HCT116 (cell line): ENCODE data around the gene CNOT10. TPM values are rescaled to one million over a fixed set of nuclear protein-coding genes. Genes with fewer than 3 reads are reported as not detected.

Source experiments
- ATAC-seq: fragments of 200-7000 bp; cut with Tn5 transposase; 2 replicates; pipeline ENCODE4 v1.9.1; 2020; ENCODE audit warnings: mild to moderate bottlenecking, moderate library complexity
- BruUV-seq: library from RNA; stranded (reverse); fragments of 400-500 nt; replicated peaks from 2 replicates; lab custom pipeline; 2021; lab: Mats Ljungman, UMichigan
- CTCF ChIA-PET: fragments of 300-600 bp; sonication (Branson Sonifier 250); formaldehyde crosslinking; loops from one replicate; lab custom pipeline; 2021; ENCODE audit warnings: antibody characterized with exemption; lab: Charles Lee
- POLR2A ChIA-PET: fragments of 300-600, 350-600 bp; sonication (Branson Sonifier 250); formaldehyde crosslinking; loops from one replicate; lab custom pipeline; 2021; ENCODE audit warnings: antibody characterized with exemption; lab: Charles Lee
- RAD21 ChIA-PET, 2 experiments: fragments of 300-600 bp; sonication (Branson Sonifier 250); formaldehyde crosslinking; loops; one replicate each; lab custom pipeline; 2023; ENCODE audit warnings: low total read pairs in 2 of 2; ENCODE audit not compliant: uncharacterized antibody in 2 of 2, unreplicated experiment in 2 of 2, low non-redundant PET in 1 of 2; lab: Charles Lee
- DNase-seq: peaks from one replicate; pipeline ENCODE4 v3.0.0-alpha.2; 2010; ENCODE audit warnings: low read depth, low spot score
- H2AFZ ChIP-seq: fragments of 200-600 bp; shearing (Covaris generic), sonication (generic); 2 replicates; pipeline ENCODE4 v1.6.1; 2017; ENCODE audit warnings: low read depth, mixed run types, mixed read lengths, antibody characterized with exemption, low read length; ENCODE audit not compliant: poor library complexity, severe bottlenecking
- H3K27ac ChIP-seq: 2 replicates; pipeline ENCODE4 v1.5.1; 2012; ENCODE audit warnings: low read depth, low read length
- H3K27me3 ChIP-seq: fragments of 200-600 bp; sonication (generic); 2 replicates; pipeline ENCODE4 v1.6.1; 2016; ENCODE audit warnings: mixed run types, low read length, mixed read lengths; ENCODE audit not compliant: insufficient read depth
- H3K36me3 ChIP-seq, 2 experiments: fragments of 200-500 bp in 1 of 2; fragments of 200-600 bp in 1 of 2; sonication (Bioruptor generic) in 1 of 2; sonication (generic) in 1 of 2; 2 replicates each; pipeline versions ENCODE4 v1.5.1 to v1.6.1; 2014 to 2016; ENCODE audit warnings: low read length in 2 of 2, inconsistent platforms in 1 of 2, mixed read lengths in 1 of 2, mixed run types in 1 of 2; ENCODE audit not compliant: insufficient read depth in 2 of 2, control insufficient read depth in 1 of 2
- H3K4me1 ChIP-seq, 2 experiments: fragments of 200-600 bp in 1 of 2; sonication (generic) in 1 of 2; 2 replicates each; pipeline versions ENCODE4 v1.5.1 to v1.6.1; 2012 to 2017; ENCODE audit warnings: low read length in 2 of 2, inconsistent platforms in 1 of 2, mild to moderate bottlenecking in 1 of 2, mixed read lengths in 1 of 2, mixed run types in 1 of 2, moderate library complexity in 1 of 2; ENCODE audit not compliant: insufficient read depth in 2 of 2, control insufficient read depth in 1 of 2
- H3K4me2 ChIP-seq: fragments of 200-600 bp; sonication (generic); 2 replicates; pipeline ENCODE4 v1.6.1; 2017; ENCODE audit warnings: mixed run types, low read length, mixed read lengths
- H3K4me3 ChIP-seq, 2 experiments: fragments of 200-600 bp in 1 of 2; sonication (generic) in 1 of 2; replicated peaks in 1 of 2; 2 replicates each; pipeline ENCODE4 v1.5.1; 2011 to 2016; ENCODE audit warnings: low read length in 2 of 2, control low read depth in 1 of 2, low read depth in 1 of 2, mild to moderate bottlenecking in 1 of 2, mixed read lengths in 1 of 2, mixed run types in 1 of 2
- H3K79me2 ChIP-seq: fragments of 200-600 bp; sonication (generic); 2 replicates; pipeline ENCODE4 v1.6.1; 2017; ENCODE audit warnings: mild to moderate bottlenecking, mixed run types, low read length, moderate library complexity, mixed read lengths; ENCODE audit not compliant: insufficient read depth
- H3K9ac ChIP-seq: fragments of 200-600 bp; sonication (generic); 2 replicates; pipeline ENCODE4 v1.6.1; 2016; ENCODE audit warnings: low read length, mixed read lengths
- H3K9me2 ChIP-seq: fragments of 200-600 bp; sonication (generic), shearing (Covaris generic); 2 replicates; pipeline ENCODE4 v1.6.1; 2017; ENCODE audit warnings: mixed run types, mild to moderate bottlenecking, moderate library complexity; ENCODE audit not compliant: insufficient read depth
- H3K9me3 ChIP-seq, 2 experiments: fragments of 200-500 bp in 1 of 2; fragments of 200-600 bp in 1 of 2; sonication (Bioruptor generic) in 1 of 2; sonication (generic) in 1 of 2; 2 replicates each; pipeline ENCODE4 v1.6.1; 2014 to 2017; ENCODE audit warnings: low read length in 2 of 2, mixed read lengths in 2 of 2, inconsistent platforms in 1 of 2, low read depth in 1 of 2, mild to moderate bottlenecking in 1 of 2, mixed run types in 1 of 2, moderate library complexity in 1 of 2; ENCODE audit not compliant: control insufficient read depth in 1 of 2, insufficient read depth in 1 of 2
- H4K20me1 ChIP-seq: fragments of 200-600 bp; sonication (generic), shearing (Covaris generic); 2 replicates; pipeline ENCODE4 v1.6.1; 2017; ENCODE audit warnings: mixed run types, mild to moderate bottlenecking, moderate library complexity; ENCODE audit not compliant: insufficient read depth
- EZH2phosphoT487 ChIP-seq: fragments of 200-600 bp; IDR thresholded peaks from 2 replicates; pipeline ENCODE4 v1.6.1; 2018; ENCODE audit warnings: antibody characterized with exemption, borderline replicate concordance
- FOSL1 ChIP-seq: IDR thresholded peaks from 2 replicates; pipeline ENCODE4 v1.6.1; 2012; ENCODE audit warnings: low read depth
- JUND ChIP-seq: IDR thresholded peaks from 2 replicates; pipeline ENCODE4 v1.6.1; 2012
- POLR2A ChIP-seq: IDR thresholded peaks from 2 replicates; pipeline ENCODE4 v1.7.0; 2011; ENCODE audit warnings: borderline replicate concordance; ENCODE audit not compliant: insufficient read depth, insufficient read length; ENCODE audit errors: extremely low read depth
- SP1 ChIP-seq: IDR thresholded peaks from 2 replicates; pipeline ENCODE4 v1.6.1; 2012; ENCODE audit warnings: low read depth
- TCF7L2 ChIP-seq: IDR thresholded peaks from 2 replicates; pipeline ENCODE4 v1.7.0; 2011; ENCODE audit warnings: borderline replicate concordance, inconsistent platforms; ENCODE audit not compliant: insufficient read depth, insufficient read length; ENCODE audit errors: extremely low read depth
- ZFX ChIP-seq: fragments of 450-650 bp; IDR thresholded peaks from 2 replicates; pipeline ENCODE4 v1.6.1; 2017
- ZNF274 ChIP-seq: fragments of 200-500 bp; sonication (Bioruptor generic); IDR thresholded peaks from 2 replicates; pipeline ENCODE4 v1.6.1; 2014; ENCODE audit warnings: mild to moderate bottlenecking, low read depth, low read length, inconsistent platforms
- intact Hi-C: fragments of 100-400 bp; cut with micrococcal nuclease; formaldehyde crosslinking; loops from 2 replicates; pipeline ENCODE4 v1.10.0; 2022
- total RNA-seq: library from RNA; stranded (reverse); gene quantifications from one replicate; pipeline ENCODE4 v1.2.1, GENCODE V29; 2021; ENCODE audit not compliant: unreplicated experiment
- TF ChIP-seq, protein P1 (sequence below), 3 experiments: fragments of 200-600 bp in 1 of 3; sonication (generic) in 1 of 3; IDR thresholded peaks in 2 of 3; conservative IDR thresholded peaks in 1 of 3; 2 replicates each; pipeline ENCODE4 v1.5.1; 2012 to 2017; ENCODE audit warnings: low read depth in 2 of 3, low read length in 2 of 3, antibody characterized with exemption in 1 of 3, borderline replicate concordance in 1 of 3, control low read depth in 1 of 3, mild to moderate bottlenecking in 1 of 3, mixed read lengths in 1 of 3, mixed run types in 1 of 3, moderate library complexity in 1 of 3; ENCODE audit not compliant: insufficient read depth in 1 of 3
- TF ChIP-seq, protein P2 (sequence below): IDR thresholded peaks from 2 replicates; pipeline ENCODE4 v1.6.1; 2012; ENCODE audit warnings: low read depth
- TF ChIP-seq, protein P3 (sequence below): IDR thresholded peaks from 2 replicates; pipeline ENCODE4 v1.6.1; 2011; ENCODE audit warnings: mild to moderate bottlenecking, low read length, moderate library complexity; ENCODE audit not compliant: insufficient replicate concordance; ENCODE audit errors: extremely low read depth
- TF ChIP-seq, protein P4 (sequence below): IDR thresholded peaks from 2 replicates; pipeline ENCODE4 v1.6.1; 2012

Gene CNOT10
- total RNA-seq, 1 experiment from 2014 or later, result 47.4 TPM

DNA sequence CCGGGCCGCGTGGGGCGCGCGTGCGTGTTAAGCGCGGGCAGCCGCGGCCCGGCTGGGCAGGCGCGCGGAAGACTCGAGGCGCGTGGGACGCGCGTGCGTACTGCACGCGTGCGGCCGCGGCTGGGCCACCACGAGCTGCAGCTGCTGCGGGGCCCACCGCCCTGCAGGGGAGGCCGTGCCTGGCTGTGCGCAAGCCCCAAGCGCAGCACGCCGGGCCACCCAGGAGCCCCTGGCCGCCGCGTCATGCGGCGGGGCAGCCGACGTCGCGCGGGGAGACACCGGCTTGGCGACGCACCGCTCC lies 132.2 kb downstream of the CNOT10 start:
- Histone ChIP-seq H3K4me3 (no peak overlapping the region), H3K27me3 (no peaks in the 10 kb centered on the region), H3K79me2 (no peaks in the 10 kb centered on the region), H3K9me3 (no peaks in the 10 kb centered on the region), H4K20me1 (no peaks in the 10 kb centered on the region), H3K27ac (no peak overlapping the region), H3K4me2 (no peak overlapping the region), H3K36me3 (no peaks in the 10 kb centered on the region), H2AFZ (no peak overlapping the region), H3K4me1 (no peaks in the 10 kb centered on the region), H3K9ac (no peak overlapping the region), H3K9me2 (no peaks in the 10 kb centered on the region)
- BruUV-seq, result no TSS peak
- ChIA-PET POLR2A (no interaction called here), RAD21 (no interaction called here), CTCF (no interaction called here)
- no peak for TF ChIP-seq FOSL1
- TF ChIP-seq, protein P1, sequence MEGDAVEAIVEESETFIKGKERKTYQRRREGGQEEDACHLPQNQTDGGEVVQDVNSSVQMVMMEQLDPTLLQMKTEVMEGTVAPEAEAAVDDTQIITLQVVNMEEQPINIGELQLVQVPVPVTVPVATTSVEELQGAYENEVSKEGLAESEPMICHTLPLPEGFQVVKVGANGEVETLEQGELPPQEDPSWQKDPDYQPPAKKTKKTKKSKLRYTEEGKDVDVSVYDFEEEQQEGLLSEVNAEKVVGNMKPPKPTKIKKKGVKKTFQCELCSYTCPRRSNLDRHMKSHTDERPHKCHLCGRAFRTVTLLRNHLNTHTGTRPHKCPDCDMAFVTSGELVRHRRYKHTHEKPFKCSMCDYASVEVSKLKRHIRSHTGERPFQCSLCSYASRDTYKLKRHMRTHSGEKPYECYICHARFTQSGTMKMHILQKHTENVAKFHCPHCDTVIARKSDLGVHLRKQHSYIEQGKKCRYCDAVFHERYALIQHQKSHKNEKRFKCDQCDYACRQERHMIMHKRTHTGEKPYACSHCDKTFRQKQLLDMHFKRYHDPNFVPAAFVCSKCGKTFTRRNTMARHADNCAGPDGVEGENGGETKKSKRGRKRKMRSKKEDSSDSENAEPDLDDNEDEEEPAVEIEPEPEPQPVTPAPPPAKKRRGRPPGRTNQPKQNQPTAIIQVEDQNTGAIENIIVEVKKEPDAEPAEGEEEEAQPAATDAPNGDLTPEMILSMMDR (IDR thresholded peaks at IDR 0.05 in 2 of 3, conservative IDR thresholded peaks at IDR 0.05 in 1 of 3; ENCODE audit: borderline replicate concordance in 1 of 3, insufficient read depth in 1 of 3, low read depth in 2 of 3, low read length in 2 of 3), result no peak
- TF ChIP-seq, protein P2, sequence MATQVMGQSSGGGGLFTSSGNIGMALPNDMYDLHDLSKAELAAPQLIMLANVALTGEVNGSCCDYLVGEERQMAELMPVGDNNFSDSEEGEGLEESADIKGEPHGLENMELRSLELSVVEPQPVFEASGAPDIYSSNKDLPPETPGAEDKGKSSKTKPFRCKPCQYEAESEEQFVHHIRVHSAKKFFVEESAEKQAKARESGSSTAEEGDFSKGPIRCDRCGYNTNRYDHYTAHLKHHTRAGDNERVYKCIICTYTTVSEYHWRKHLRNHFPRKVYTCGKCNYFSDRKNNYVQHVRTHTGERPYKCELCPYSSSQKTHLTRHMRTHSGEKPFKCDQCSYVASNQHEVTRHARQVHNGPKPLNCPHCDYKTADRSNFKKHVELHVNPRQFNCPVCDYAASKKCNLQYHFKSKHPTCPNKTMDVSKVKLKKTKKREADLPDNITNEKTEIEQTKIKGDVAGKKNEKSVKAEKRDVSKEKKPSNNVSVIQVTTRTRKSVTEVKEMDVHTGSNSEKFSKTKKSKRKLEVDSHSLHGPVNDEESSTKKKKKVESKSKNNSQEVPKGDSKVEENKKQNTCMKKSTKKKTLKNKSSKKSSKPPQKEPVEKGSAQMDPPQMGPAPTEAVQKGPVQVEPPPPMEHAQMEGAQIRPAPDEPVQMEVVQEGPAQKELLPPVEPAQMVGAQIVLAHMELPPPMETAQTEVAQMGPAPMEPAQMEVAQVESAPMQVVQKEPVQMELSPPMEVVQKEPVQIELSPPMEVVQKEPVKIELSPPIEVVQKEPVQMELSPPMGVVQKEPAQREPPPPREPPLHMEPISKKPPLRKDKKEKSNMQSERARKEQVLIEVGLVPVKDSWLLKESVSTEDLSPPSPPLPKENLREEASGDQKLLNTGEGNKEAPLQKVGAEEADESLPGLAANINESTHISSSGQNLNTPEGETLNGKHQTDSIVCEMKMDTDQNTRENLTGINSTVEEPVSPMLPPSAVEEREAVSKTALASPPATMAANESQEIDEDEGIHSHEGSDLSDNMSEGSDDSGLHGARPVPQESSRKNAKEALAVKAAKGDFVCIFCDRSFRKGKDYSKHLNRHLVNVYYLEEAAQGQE, result no peak
- TF ChIP-seq JUND, result no peak
- TF ChIP-seq ZFX, result no peak
- no peak for TF ChIP-seq POLR2A
- TF ChIP-seq, protein P3, sequence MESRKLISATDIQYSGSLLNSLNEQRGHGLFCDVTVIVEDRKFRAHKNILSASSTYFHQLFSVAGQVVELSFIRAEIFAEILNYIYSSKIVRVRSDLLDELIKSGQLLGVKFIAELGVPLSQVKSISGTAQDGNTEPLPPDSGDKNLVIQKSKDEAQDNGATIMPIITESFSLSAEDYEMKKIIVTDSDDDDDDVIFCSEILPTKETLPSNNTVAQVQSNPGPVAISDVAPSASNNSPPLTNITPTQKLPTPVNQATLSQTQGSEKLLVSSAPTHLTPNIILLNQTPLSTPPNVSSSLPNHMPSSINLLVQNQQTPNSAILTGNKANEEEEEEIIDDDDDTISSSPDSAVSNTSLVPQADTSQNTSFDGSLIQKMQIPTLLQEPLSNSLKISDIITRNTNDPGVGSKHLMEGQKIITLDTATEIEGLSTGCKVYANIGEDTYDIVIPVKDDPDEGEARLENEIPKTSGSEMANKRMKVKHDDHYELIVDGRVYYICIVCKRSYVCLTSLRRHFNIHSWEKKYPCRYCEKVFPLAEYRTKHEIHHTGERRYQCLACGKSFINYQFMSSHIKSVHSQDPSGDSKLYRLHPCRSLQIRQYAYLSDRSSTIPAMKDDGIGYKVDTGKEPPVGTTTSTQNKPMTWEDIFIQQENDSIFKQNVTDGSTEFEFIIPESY, result no peak
- TF ChIP-seq ZNF274, result no peak
- TF ChIP-seq TCF7L2, result no peak
- TF ChIP-seq, protein P4, sequence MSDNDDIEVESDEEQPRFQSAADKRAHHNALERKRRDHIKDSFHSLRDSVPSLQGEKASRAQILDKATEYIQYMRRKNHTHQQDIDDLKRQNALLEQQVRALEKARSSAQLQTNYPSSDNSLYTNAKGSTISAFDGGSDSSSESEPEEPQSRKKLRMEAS, result no peak
- TF ChIP-seq SP1, result no peak
- no peak for TF ChIP-seq EZH2phosphoT487
- intact Hi-C loops, result no loop called here
- no peak for ATAC-seq
- no peak for DNase-seq
